ENCODE data around the gene MATK.

DNA sequence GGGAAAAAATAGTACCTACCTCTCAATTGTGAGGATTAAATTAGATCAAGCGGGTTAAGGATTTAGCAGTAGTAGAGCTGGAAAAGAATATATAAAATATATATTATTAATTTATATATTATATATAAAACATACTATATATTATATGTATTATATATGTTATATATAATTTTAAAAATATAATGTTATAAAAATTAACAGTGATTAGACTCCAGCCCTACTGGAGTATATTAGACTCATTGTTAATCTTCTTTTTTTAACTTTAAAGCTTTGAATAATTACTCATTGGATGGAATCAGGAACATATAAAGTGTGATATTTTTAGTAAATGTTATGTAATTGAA lies 24.1 kb downstream of the MATK start:
- TF ChIP-seq, protein P1, sequence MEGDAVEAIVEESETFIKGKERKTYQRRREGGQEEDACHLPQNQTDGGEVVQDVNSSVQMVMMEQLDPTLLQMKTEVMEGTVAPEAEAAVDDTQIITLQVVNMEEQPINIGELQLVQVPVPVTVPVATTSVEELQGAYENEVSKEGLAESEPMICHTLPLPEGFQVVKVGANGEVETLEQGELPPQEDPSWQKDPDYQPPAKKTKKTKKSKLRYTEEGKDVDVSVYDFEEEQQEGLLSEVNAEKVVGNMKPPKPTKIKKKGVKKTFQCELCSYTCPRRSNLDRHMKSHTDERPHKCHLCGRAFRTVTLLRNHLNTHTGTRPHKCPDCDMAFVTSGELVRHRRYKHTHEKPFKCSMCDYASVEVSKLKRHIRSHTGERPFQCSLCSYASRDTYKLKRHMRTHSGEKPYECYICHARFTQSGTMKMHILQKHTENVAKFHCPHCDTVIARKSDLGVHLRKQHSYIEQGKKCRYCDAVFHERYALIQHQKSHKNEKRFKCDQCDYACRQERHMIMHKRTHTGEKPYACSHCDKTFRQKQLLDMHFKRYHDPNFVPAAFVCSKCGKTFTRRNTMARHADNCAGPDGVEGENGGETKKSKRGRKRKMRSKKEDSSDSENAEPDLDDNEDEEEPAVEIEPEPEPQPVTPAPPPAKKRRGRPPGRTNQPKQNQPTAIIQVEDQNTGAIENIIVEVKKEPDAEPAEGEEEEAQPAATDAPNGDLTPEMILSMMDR (IDR thresholded peaks at IDR 0.05), result no peak
- TF ChIP-seq POLR2A (IDR thresholded peaks at IDR 0.05) (no peak), POLR2AphosphoS5 (IDR thresholded peaks at IDR 0.05) (no peak)
